Measurements from ENCODE around the gene RNU1-4.
"Not testable (repeated sequence)": the region's sequence is repeated elsewhere in the genome, so short reads cannot be mapped to it uniquely, and the experiment has no call there.

- not testable (repeated sequence) for TF ChIP-seq POLR2A (IDR thresholded peaks at IDR 0.05)
- TF ChIP-seq, protein P1, sequence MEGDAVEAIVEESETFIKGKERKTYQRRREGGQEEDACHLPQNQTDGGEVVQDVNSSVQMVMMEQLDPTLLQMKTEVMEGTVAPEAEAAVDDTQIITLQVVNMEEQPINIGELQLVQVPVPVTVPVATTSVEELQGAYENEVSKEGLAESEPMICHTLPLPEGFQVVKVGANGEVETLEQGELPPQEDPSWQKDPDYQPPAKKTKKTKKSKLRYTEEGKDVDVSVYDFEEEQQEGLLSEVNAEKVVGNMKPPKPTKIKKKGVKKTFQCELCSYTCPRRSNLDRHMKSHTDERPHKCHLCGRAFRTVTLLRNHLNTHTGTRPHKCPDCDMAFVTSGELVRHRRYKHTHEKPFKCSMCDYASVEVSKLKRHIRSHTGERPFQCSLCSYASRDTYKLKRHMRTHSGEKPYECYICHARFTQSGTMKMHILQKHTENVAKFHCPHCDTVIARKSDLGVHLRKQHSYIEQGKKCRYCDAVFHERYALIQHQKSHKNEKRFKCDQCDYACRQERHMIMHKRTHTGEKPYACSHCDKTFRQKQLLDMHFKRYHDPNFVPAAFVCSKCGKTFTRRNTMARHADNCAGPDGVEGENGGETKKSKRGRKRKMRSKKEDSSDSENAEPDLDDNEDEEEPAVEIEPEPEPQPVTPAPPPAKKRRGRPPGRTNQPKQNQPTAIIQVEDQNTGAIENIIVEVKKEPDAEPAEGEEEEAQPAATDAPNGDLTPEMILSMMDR (IDR thresholded peaks at IDR 0.05): not testable (repeated sequence)
Observed at GRCh38 chr1:16770139-16770759, 29.9 kb downstream of the RNU1-4 start.
